ENCODE results near the gene CHRDL1.

GRCh38 chrX:110746014-110746413 lies 49.6 kb downstream of the CHRDL1 start:
- TF ChIP-seq CTCF (conservative IDR thresholded peaks at IDR 0.05 in 1 of 2, IDR thresholded peaks at IDR 0.05 in 1 of 2; ENCODE audit: low read depth in 1 of 2, low read length in 2 of 2): no peak
- TF ChIP-seq EZH2 (IDR thresholded peaks at IDR 0.05; ENCODE audit: low read length, missing control alignments): no peak
